ENCODE data around the gene TMC1.
"Not testable (repeated sequence)": the region's sequence is repeated elsewhere in the genome, so short reads cannot be mapped to it uniquely, and the experiment has no call there.

TMC1 gene

GRCh38 chr9:72526901-72527800, 5.7 kb downstream of the TMC1 start:
- peak; percentile 90 for DNase-seq

GRCh38 chr9:72527801-72528195, 6.4 kb downstream of the TMC1 start:
- no peak for DNase-seq

- no peak for DNase-seq
Measured at GRCh38 chr9:72529531-72529930, 8.1 kb downstream of the TMC1 start.

- no peak for DNase-seq
Measured at GRCh38 chr9:72533322-72533721, 11.9 kb downstream of the TMC1 start.

GRCh38 chr9:72534931-72535330, 13.5 kb downstream of the TMC1 start:
- no peak for DNase-seq

GRCh38 chr9:72537011-72537545, 15.7 kb downstream of the TMC1 start:
- no peak for DNase-seq

GRCh38 chr9:72537671-72538070, 16.3 kb downstream of the TMC1 start:
- no peak for DNase-seq

- DNase-seq: no peak
Measured at GRCh38 chr9:72538921-72539702, 17.7 kb downstream of the TMC1 start.

- DNase-seq: no peak
Measured at GRCh38 chr9:72539824-72540347, 18.5 kb downstream of the TMC1 start.

- no peak for DNase-seq
Measured at GRCh38 chr9:72540348-72540873, 19.0 kb downstream of the TMC1 start.

- DNase-seq: not testable (repeated sequence)
Measured at GRCh38 chr9:72542537-72542833, 21.1 kb downstream of the TMC1 start.

GRCh38 chr9:72542917-72543316, 21.5 kb downstream of the TMC1 start:
- DNase-seq: no peak

GRCh38 chr9:72551306-72551705, 29.9 kb downstream of the TMC1 start:
- no peak for DNase-seq

- DNase-seq: no peak
Measured at GRCh38 chr9:72552356-72552755, 30.9 kb downstream of the TMC1 start.

- DNase-seq: no peak
Measured at GRCh38 chr9:72554221-72554641, 32.8 kb downstream of the TMC1 start.

GRCh38 chr9:72557549-72557948, 36.1 kb downstream of the TMC1 start:
- DNase-seq: peak; percentile 61

- no peak for DNase-seq
Measured at GRCh38 chr9:72560086-72560485, 38.7 kb downstream of the TMC1 start.

GRCh38 chr9:72563806-72564205, 42.4 kb downstream of the TMC1 start:
- no peak for DNase-seq

- DNase-seq: no peak
Measured at GRCh38 chr9:72564479-72565281, 43.3 kb downstream of the TMC1 start.

- DNase-seq: no peak
Measured at GRCh38 chr9:72565535-72565934, 44.1 kb downstream of the TMC1 start.

GRCh38 chr9:72574156-72574810, 52.9 kb downstream of the TMC1 start:
- DNase-seq: no peak

GRCh38 chr9:72575666-72576065, 54.3 kb downstream of the TMC1 start:
- DNase-seq: no peak
